T47D (cell line): ENCODE results near the gene SP100.

ENCODE experiments used
- DNase-seq, 2 experiments: peaks; one replicate each; pipeline versions ENCODE4 v3.0.0 to v3.0.0-alpha.2; 2011 to 2012; ENCODE audit warnings: low read depth in 1 of 2, low spot score in 1 of 2
- JUND ChIP-seq: IDR thresholded peaks from 2 replicates; pipeline ENCODE4 v1.6.1; 2012; ENCODE audit warnings: low read depth
- in situ Hi-C: cut with HindIII; loops from 2 replicates; pipeline ENCODE4 v1.10.0; 2016; ENCODE audit warnings: low sequenced_read_pairs, low pct_unique_long_range_greater_than_20kb

Gene SP100

GRCh38 chr2:230496891-230497290 is 80.9 kb downstream of the SP100 start:
- in situ Hi-C loops: no loop called here
- no peak for TF ChIP-seq JUND
- no peak for DNase-seq

GRCh38 chr2:230498506-230499107 is 82.6 kb downstream of the SP100 start:
- TF ChIP-seq JUND: no peak
- in situ Hi-C loops: no loop called here

DNA sequence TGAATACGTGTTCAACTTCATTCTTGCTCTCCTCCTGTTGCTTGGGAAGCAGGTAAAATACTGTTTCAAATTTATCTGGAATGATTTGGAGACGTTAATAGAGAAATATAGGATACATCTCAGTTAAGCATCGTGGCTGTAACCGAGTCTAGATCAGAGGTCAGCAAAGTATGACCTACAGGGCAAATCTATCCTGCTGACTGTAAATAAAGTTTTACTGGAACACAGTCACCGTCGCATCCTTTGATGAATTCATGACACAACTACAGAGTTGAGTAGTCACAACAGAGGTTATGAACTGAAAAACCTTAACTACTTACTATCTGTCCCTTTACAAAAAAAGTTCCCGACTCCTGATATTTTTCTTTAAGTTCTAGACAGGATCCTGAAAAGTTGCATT is 86.6 kb downstream of the SP100 start:
- DNase-seq: no peak
- in situ Hi-C loops: no loop called here
- no peak for TF ChIP-seq JUND

More at GRCh38 chr2:230498506-230499107, 82.6 kb downstream of the SP100 start:
- no peak for DNase-seq

GRCh38 chr2:230503798-230504197 is 87.8 kb downstream of the SP100 start:
- in situ Hi-C loops: no loop called here
- no peak for DNase-seq
- no peak for TF ChIP-seq JUND

DNA sequence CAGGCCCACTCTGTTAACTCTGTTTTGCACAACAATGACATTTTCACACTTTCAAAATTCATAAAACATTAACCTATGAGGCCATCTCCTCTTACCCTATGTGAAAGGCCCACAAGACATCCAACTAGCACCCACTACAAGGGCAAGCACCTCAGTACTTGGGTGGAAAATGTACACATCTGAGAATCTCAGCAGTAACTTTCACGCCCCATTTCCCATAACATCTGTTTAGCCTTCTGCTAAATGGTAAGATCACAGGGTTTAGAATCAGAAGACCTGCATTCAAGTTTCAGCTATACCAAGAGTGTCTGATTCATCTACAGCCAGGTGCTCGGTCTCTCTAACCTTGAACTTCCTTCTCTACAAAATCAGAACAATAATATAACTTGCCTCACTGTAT is 89.2 kb downstream of the SP100 start:
- DNase-seq: no peak
- in situ Hi-C loops: no loop called here
- TF ChIP-seq JUND: no peak

GRCh38 chr2:230512955-230513748 is 97.2 kb downstream of the SP100 start:
- no peak for TF ChIP-seq JUND
- in situ Hi-C loops: no loop called here
- no peak for DNase-seq

DNA sequence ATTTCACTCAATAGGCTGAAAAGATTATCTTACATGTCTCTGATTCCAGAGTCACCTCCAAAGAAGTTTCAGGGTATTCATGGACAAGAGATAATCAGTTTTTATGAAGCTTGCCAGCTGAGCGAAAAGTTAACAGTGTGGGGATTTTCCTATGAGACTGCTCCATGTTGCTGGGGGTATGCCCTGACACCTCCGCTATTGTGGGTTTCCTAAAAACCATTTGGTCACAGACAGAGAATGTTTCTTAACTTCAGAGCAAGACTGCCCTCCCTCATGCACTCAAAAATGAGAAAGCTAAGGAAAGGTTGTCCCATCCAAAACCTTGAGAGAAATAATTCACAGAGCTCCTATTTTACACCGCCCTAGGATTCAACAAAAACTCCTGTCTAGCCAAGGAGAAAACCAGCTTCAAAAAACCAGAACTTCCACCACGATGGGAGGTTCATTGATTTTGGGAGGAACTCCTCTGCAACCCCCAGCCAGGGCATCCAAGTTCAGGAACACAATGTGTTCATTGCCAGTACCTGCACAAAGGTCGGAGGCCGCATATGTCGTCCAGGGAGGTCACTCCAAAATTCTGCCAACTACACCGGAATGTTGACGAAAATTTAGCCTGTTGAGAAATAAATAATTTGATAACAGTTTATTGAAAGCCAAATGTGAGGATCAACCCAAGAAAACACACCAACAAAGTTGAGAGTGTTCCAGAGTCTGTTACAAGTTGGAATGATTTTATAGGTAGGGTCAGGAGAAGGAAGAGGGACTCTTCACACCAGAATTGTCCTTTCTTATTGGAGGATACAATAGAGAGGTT is 104.3 kb downstream of the SP100 start:
- no peak for DNase-seq

DNA sequence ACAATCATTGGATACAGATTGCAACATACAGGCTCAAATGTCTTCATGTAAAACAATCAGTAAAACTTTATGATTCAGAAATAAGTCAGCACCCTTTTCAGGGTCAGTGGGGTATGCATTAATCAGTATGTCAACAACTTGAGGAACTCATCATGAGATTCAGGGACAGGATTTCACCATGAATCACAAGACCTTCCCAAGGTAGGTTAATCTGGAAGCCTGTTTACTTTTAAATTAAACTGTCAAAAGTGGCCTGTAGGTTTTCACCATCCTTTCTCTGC is 104.8 kb downstream of the SP100 start:
- TF ChIP-seq JUND: no peak
- in situ Hi-C loops: no loop called here
- no peak for DNase-seq

More for the DNA sequence above, 104.3 kb downstream of the SP100 start:
- TF ChIP-seq JUND: no peak
- in situ Hi-C loops: no loop called here

DNA sequence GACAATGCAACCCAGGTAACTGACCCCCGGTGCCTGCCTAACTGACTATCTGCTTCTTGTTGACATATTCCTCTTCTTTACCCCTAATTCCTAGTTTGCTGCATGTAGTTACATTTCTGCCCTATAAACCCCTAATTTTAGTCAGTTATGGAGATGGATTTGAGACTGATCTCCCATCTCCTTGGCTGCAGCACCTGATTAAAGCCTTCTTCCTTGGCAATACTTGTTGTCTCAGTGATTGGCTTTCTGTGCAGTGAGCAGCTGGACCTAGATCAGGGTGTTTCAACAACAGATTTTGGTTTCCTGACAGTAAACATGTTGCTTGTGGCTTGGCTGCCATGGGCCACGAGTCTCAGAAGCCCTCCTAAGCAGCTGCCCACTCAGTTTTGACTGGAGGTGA is 105.4 kb downstream of the SP100 start:
- no peak for DNase-seq
- TF ChIP-seq JUND: no peak
- in situ Hi-C loops: no loop called here

- in situ Hi-C loops: no loop called here
- TF ChIP-seq JUND: no peak
- DNase-seq: no peak
These were observed 109.7 kb downstream of the SP100 start for GRCh38 chr2:230525682-230526081.

DNA sequence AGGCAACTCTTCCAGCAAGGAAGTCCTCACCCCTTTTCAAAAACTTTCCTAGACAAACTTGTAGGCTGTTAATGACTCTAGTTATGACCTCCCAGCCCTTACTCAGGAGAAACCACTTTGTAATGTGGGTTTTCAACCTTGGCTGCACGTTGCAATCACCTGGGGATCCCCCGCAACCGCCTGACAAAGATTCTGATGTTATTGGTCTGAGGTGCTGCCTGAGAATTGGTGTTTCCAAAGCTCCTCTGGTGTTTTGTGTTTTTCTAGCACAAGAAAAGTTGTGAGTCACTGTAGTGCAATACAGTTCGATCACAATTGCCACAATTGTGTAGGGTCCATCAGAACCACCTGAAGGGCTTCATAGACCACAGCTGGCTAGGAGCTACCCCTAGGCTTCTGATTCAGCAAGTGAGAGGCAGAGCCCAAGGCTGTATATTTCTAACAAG is 121.6 kb downstream of the SP100 start:
- DNase-seq: no peak
- TF ChIP-seq JUND: no peak
- in situ Hi-C loops: no loop called here

DNA sequence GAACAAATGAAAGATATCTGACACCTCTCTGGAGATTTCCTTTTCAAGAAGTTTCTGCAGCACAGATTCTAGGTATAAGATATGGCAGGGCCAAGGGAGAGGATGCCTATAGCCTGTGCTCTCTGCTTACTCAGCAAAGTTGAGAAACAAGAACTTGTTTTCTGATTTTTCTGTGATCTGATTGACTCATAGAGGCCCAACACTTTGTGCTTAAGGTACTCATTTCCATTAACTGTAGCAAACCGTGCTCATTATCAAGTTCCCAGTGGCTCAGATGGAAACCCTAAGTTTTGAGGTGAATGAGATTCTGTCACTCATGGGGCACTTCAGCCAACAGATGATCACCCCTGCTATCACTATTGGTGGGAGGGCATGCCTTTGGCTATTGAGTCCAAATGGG is 124.3 kb downstream of the SP100 start:
- TF ChIP-seq JUND: no peak
- DNase-seq: no peak
- in situ Hi-C loops: no loop called here

DNA sequence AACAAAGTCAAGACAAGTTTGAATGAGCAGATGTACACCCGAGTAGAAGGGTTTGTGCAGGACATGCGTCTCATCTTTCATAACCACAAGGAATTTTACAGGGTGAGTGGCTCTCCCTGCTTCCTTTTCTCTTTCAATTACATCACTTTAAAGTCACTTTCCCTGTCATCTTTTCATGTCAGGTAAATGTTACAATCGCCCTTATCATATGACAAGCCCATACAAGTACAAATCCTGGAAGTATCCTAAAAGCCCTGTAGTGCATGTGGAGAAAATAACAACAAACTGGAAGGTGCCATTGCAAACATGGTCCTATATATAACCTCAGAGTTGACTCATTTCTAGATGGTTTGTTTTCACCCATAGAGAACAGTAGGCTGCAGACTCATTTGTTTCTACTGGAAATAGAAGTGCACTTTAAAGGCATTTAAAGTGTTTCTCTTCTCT is 126.0 kb downstream of the SP100 start:
- TF ChIP-seq JUND: no peak
- no peak for DNase-seq
- in situ Hi-C loops: no loop called here
